GM10266 (cell line): ENCODE data around the gene ZNF439.
"Not testable (repeated sequence)": the region's sequence is repeated elsewhere in the genome, so short reads cannot be mapped to it uniquely, and the experiment has no call there.

ENCODE experiments used
- DNase-seq: peaks from one replicate; pipeline ENCODE4 v3.0.0; 2012; ENCODE audit errors: extremely low spot score
- CTCF ChIP-seq: IDR thresholded peaks from 2 replicates; pipeline ENCODE4 v1.5.1; 2012; ENCODE audit warnings: mild to moderate bottlenecking, low read depth; ENCODE audit not compliant: control insufficient read depth, insufficient read depth; ENCODE audit errors: missing control alignments

The ZNF439 gene

GRCh38 chr19:11853358-11853757 is 4.8 kb downstream of the ZNF439 start:
- TF ChIP-seq CTCF, result no peak
- DNase-seq, result no peak

GRCh38 chr19:11856596-11857250 is 8.2 kb downstream of the ZNF439 start:
- no peak for TF ChIP-seq CTCF
- no peak for DNase-seq

GRCh38 chr19:11860721-11861120 is 12.2 kb downstream of the ZNF439 start:
- TF ChIP-seq CTCF, result no peak
- no peak for DNase-seq

GRCh38 chr19:11861301-11861700 is 12.8 kb downstream of the ZNF439 start:
- DNase-seq, result no peak
- no peak for TF ChIP-seq CTCF

- not testable (repeated sequence) for DNase-seq
These were observed 19.2 kb downstream of the ZNF439 start for GRCh38 chr19:11867766-11868165.

GRCh38 chr19:11868188-11868587 is 19.7 kb downstream of the ZNF439 start:
- TF ChIP-seq CTCF, result no peak

GRCh38 chr19:11872624-11873023 is 24.1 kb downstream of the ZNF439 start:
- DNase-seq, result no peak
- TF ChIP-seq CTCF, result no peak

More at GRCh38 chr19:11868188-11868587, 19.7 kb downstream of the ZNF439 start:
- DNase-seq, result no peak

- no peak for TF ChIP-seq CTCF
- no peak for DNase-seq
These were observed 25.2 kb downstream of the ZNF439 start for GRCh38 chr19:11873762-11874161.

- DNase-seq, result not testable (repeated sequence)
These were observed 31.3 kb downstream of the ZNF439 start for GRCh38 chr19:11879687-11880266.
